Neural cell (in vitro differentiated cells): ENCODE results near the gene CDRT15. TPM values are rescaled to one million over a fixed set of nuclear protein-coding genes. Genes with fewer than 3 reads are reported as not detected.

ENCODE experiments used
- H2AFZ ChIP-seq: fragments of 200-600, 300-800 bp; sonication (generic), shearing (Covaris generic); 2 replicates; pipeline ENCODE4 v1.6.0; 2014; ENCODE audit warnings: low read depth, mild to moderate bottlenecking, antibody characterized with exemption, low read length, moderate library complexity
- H3F3A ChIP-seq: fragments of 200-600 bp; shearing (Covaris generic); 2 replicates; pipeline ENCODE4 v1.6.1; 2016; ENCODE audit warnings: mild to moderate bottlenecking, moderate library complexity, mixed read lengths, antibody characterized with exemption, low read length; ENCODE audit not compliant: insufficient read depth, poor library complexity, severe bottlenecking
- H3K27ac ChIP-seq: fragments of 200-600, 300-800 bp; sonication (generic), shearing (Covaris generic); 2 replicates; pipeline ENCODE4 v1.5.1; 2014; ENCODE audit warnings: mild to moderate bottlenecking, low read length, moderate library complexity
- H3K27me3 ChIP-seq: fragments of 300-800, 200-600 bp; sonication (generic), shearing (Covaris generic); 2 replicates; pipeline ENCODE4 v1.6.0; 2014; ENCODE audit warnings: mild to moderate bottlenecking, low read depth, low read length, moderate library complexity; ENCODE audit not compliant: insufficient read depth
- H3K36me3 ChIP-seq: fragments of 300-800, 200-600 bp; sonication (generic), shearing (Covaris generic); 2 replicates; pipeline ENCODE4 v1.5.1; 2014; ENCODE audit warnings: mild to moderate bottlenecking, antibody characterized with exemption, low read length, moderate library complexity; ENCODE audit not compliant: insufficient read depth
- H3K4me2 ChIP-seq: fragments of 300-800, 200-600 bp; sonication (generic), shearing (Covaris generic); 2 replicates; pipeline ENCODE4 v1.6.0; 2014; ENCODE audit warnings: mild to moderate bottlenecking, low read length
- H3K4me3 ChIP-seq: fragments of 300-800, 200-600 bp; sonication (generic), shearing (Covaris generic); 2 replicates; pipeline ENCODE4 v1.5.1; 2014; ENCODE audit warnings: mild to moderate bottlenecking, low read length, moderate library complexity
- H3K79me2 ChIP-seq: fragments of 200-600 bp; shearing (Covaris generic); replicated peaks from 2 replicates; pipeline ENCODE4 v1.6.0; 2014; ENCODE audit warnings: mild to moderate bottlenecking, low read length, moderate library complexity; ENCODE audit not compliant: insufficient read depth
- H3K9ac ChIP-seq: fragments of 300-800, 200-600 bp; sonication (generic), shearing (Covaris generic); 2 replicates; pipeline ENCODE4 v1.6.1; 2016; ENCODE audit warnings: mild to moderate bottlenecking, low read length, mixed read lengths
- H3K9me2 ChIP-seq: fragments of 200-600 bp; shearing (Covaris generic); 2 replicates; pipeline ENCODE4 v1.6.1; 2016; ENCODE audit warnings: mild to moderate bottlenecking, low read length, mixed read lengths; ENCODE audit not compliant: insufficient read depth
- H3K9me3 ChIP-seq: fragments of 200-600, 300-800 bp; sonication (generic), shearing (Covaris generic); 2 replicates; pipeline ENCODE4 v1.6.1; 2016; ENCODE audit warnings: mild to moderate bottlenecking, mixed run types, low read length, moderate library complexity, mixed read lengths
- H4K20me1 ChIP-seq: fragments of 200-600 bp; shearing (Covaris generic); 2 replicates; pipeline ENCODE4 v1.6.1; 2016; ENCODE audit warnings: mild to moderate bottlenecking, mixed run types; ENCODE audit not compliant: insufficient read depth
- CTCF ChIP-seq: fragments of 450-650 bp; IDR thresholded peaks from 2 replicates; pipeline ENCODE4 v1.5.1; 2014; ENCODE audit warnings: antibody characterized with exemption, mild to moderate bottlenecking, moderate library complexity; ENCODE audit not compliant: poor library complexity, severe bottlenecking
- EP300 ChIP-seq: fragments of 450-650 bp; conservative IDR thresholded peaks from 2 replicates; pipeline ENCODE4 v1.6.1; 2014; ENCODE audit warnings: antibody characterized with exemption, mild to moderate bottlenecking, moderate library complexity; ENCODE audit not compliant: poor library complexity, severe bottlenecking
- EZH2 ChIP-seq: fragments of 200-600, 300-800 bp; shearing (Covaris generic), sonication (generic); IDR thresholded peaks from 2 replicates; pipeline ENCODE4 v1.6.1; 2014; ENCODE audit warnings: antibody characterized with exemption, low read length, borderline replicate concordance, mild to moderate bottlenecking; ENCODE audit not compliant: insufficient read depth, poor library complexity, severe bottlenecking
- MXI1 ChIP-seq: fragments of 450-650 bp; conservative IDR thresholded peaks from 2 replicates; pipeline ENCODE4 v1.6.1; 2014; ENCODE audit warnings: antibody characterized with exemption, mild to moderate bottlenecking; ENCODE audit not compliant: poor library complexity, severe bottlenecking
- POLR2AphosphoS5 ChIP-seq: IDR thresholded peaks from 2 replicates; pipeline ENCODE4 v1.6.1; 2012
- RAD21 ChIP-seq: fragments of 450-650 bp; conservative IDR thresholded peaks from 2 replicates; pipeline ENCODE4 v1.6.1; 2014; ENCODE audit warnings: antibody characterized with exemption, mild to moderate bottlenecking, moderate library complexity
- REST ChIP-seq: IDR thresholded peaks from 2 replicates; pipeline ENCODE4 v1.6.1; 2012; ENCODE audit warnings: borderline replicate concordance
- SMC3 ChIP-seq: fragments of 450-650 bp; conservative IDR thresholded peaks from 2 replicates; pipeline ENCODE4 v1.6.1; 2014; ENCODE audit warnings: antibody characterized with exemption, mild to moderate bottlenecking, moderate library complexity; ENCODE audit not compliant: poor library complexity
- TAF1 ChIP-seq: IDR thresholded peaks from 2 replicates; pipeline ENCODE4 v1.6.1; 2012; ENCODE audit warnings: low read depth
- polyA plus RNA-seq: library from polyadenylated mRNA; depleted of rRNA; stranded (reverse); fragments of >200 nt; gene quantifications from 2 replicates; pipeline ENCODE4 v1.2.3, GENCODE V29; 2014

CDRT15 gene
- polyA plus RNA-seq, 1 donor from 2014 or later: not detected

GRCh38 chr17:14205380-14205779 is 31.3 kb downstream of the CDRT15 start:
- no peaks in the 10 kb centered on the region for H3K36me3 ChIP-seq

GRCh38 chr17:14204546-14204945 is 32.1 kb downstream of the CDRT15 start:
- no peaks in the 10 kb centered on the region for H3K9me3 ChIP-seq
- no peaks in the 10 kb centered on the region for H3K9me2 ChIP-seq
- H4K20me1 ChIP-seq: no peaks in the 10 kb centered on the region
- H3K27ac ChIP-seq: no peak overlapping the region
- no peak overlapping the region for H2AFZ ChIP-seq
- no peaks in the 10 kb centered on the region for H3K36me3 ChIP-seq
- no peaks in the 10 kb centered on the region for H3F3A ChIP-seq
- H3K9ac ChIP-seq: no peak overlapping the region
- no peak overlapping the region for H3K4me2 ChIP-seq
- no peaks in the 10 kb centered on the region for H3K79me2 ChIP-seq
- no peaks in the 10 kb centered on the region for H3K27me3 ChIP-seq
- H3K4me3 ChIP-seq: no peak overlapping the region
- no peak for TF ChIP-seq RAD21
- no peak for TF ChIP-seq POLR2AphosphoS5
- no peak for TF ChIP-seq TAF1
- TF ChIP-seq MXI1: no peak
- no peak for TF ChIP-seq CTCF
- TF ChIP-seq EP300: no peak
- TF ChIP-seq EZH2: no peak

More at GRCh38 chr17:14205380-14205779, 31.3 kb downstream of the CDRT15 start:
- Histone ChIP-seq H3K27me3 (no peaks in the 10 kb centered on the region), H3K9me3 (no peaks in the 10 kb centered on the region), H4K20me1 (no peaks in the 10 kb centered on the region), H3K4me3 (no peak overlapping the region), H3K9ac (no peak overlapping the region), H2AFZ (no peak overlapping the region), H3K9me2 (no peaks in the 10 kb centered on the region), H3K27ac (no peak overlapping the region), H3K4me2 (no peak overlapping the region), H3K79me2 (no peaks in the 10 kb centered on the region), H3F3A (no peaks in the 10 kb centered on the region)
- TF ChIP-seq CTCF (no peak), TAF1 (no peak), RAD21 (no peak), POLR2AphosphoS5 (no peak), EP300 (no peak), EZH2 (no peak), MXI1 (no peak), SMC3 (no peak), REST (no peak)
